PC-3 (cell line): ENCODE measurements around the gene SCARB1. TPM values are rescaled to one million over a fixed set of nuclear protein-coding genes. Genes with fewer than 3 reads are reported as not detected.

Source experiments
- ATAC-seq: fragments of 200-7000 bp; cut with Tn5 transposase; 2 replicates; pipeline ENCODE4 v1.9.1; 2020; ENCODE audit warnings: mild to moderate bottlenecking, moderate library complexity
- BruUV-seq: library from RNA; stranded (reverse); fragments of 400-500 nt; replicated peaks from 2 replicates; lab custom pipeline; 2021; lab: Mats Ljungman, UMichigan
- CTCF ChIA-PET: fragments of 300-600 bp; sonication (Branson Sonifier 250); formaldehyde crosslinking; loops from one replicate; lab custom pipeline; 2022; ENCODE audit warnings: antibody characterized with exemption; lab: Charles Lee
- POLR2A ChIA-PET: fragments of 300-600 bp; sonication (Branson Sonifier 250); formaldehyde crosslinking; loops from one replicate; lab custom pipeline; 2022; ENCODE audit warnings: antibody characterized with exemption; ENCODE audit not compliant: unreplicated experiment; lab: Charles Lee
- DNase-seq: peaks from one replicate; pipeline ENCODE4 v3.0.0-alpha.2; 2015
- H2AFZ ChIP-seq: fragments of 300-600 bp; sonication (generic); 2 replicates; pipeline ENCODE4 v1.6.0; 2016; ENCODE audit warnings: antibody characterized with exemption, low read length
- H3F3A ChIP-seq: fragments of 300-600 bp; sonication (generic); one replicate; pipeline ENCODE4 v1.6.0; 2017; ENCODE audit warnings: antibody characterized with exemption, low read length, control low read depth, mild to moderate bottlenecking; ENCODE audit not compliant: unreplicated experiment
- H3K27ac ChIP-seq: fragments of 300-600 bp; sonication (generic); 2 replicates; pipeline ENCODE4 v1.5.1; 2016; ENCODE audit warnings: mild to moderate bottlenecking, low read length
- H3K27me3 ChIP-seq: fragments of 300-600 bp; sonication (generic); 2 replicates; pipeline ENCODE4 v1.6.1; 2016; ENCODE audit warnings: low read length, mixed read lengths
- H3K36me3 ChIP-seq: fragments of 300-600 bp; sonication (generic); 2 replicates; pipeline ENCODE4 v1.6.1; 2016; ENCODE audit warnings: low read depth, mixed run types, low read length, mixed read lengths
- H3K4me1 ChIP-seq: fragments of 300-600 bp; sonication (generic); 2 replicates; pipeline ENCODE4 v1.5.1; 2016; ENCODE audit warnings: low read length; ENCODE audit not compliant: insufficient read depth
- H3K4me2 ChIP-seq: fragments of 300-600 bp; sonication (generic); 2 replicates; pipeline ENCODE4 v1.6.0; 2016; ENCODE audit warnings: low read length
- H3K4me3 ChIP-seq: fragments of 300-600 bp; sonication (generic); 2 replicates; pipeline ENCODE4 v1.5.1; 2016; ENCODE audit warnings: mild to moderate bottlenecking, low read length, mixed read lengths
- H3K79me2 ChIP-seq: fragments of 300-600 bp; sonication (generic); 2 replicates; pipeline ENCODE4 v1.6.1; 2017; ENCODE audit warnings: low read length, mixed read lengths
- H3K9ac ChIP-seq: fragments of 300-600 bp; sonication (generic); 2 replicates; pipeline ENCODE4 v1.6.0; 2016; ENCODE audit warnings: mild to moderate bottlenecking, low read length
- H3K9me2 ChIP-seq: fragments of 300-600 bp; sonication (generic); replicated peaks from 2 replicates; pipeline ENCODE4 v1.6.1; 2016; ENCODE audit warnings: mixed run types, low read length, mixed read lengths
- H3K9me3 ChIP-seq: fragments of 300-600 bp; sonication (generic); 2 replicates; pipeline ENCODE4 v1.6.1; 2016; ENCODE audit warnings: low read length, mixed read lengths
- H4K20me1 ChIP-seq: fragments of 300-600 bp; sonication (generic); 2 replicates; pipeline ENCODE4 v1.6.1; 2016; ENCODE audit warnings: low read length, mixed read lengths
- EZH2 ChIP-seq: fragments of 300-600 bp; sonication (generic); IDR thresholded peaks from one replicate; pipeline ENCODE4 v1.6.1; 2017; ENCODE audit warnings: antibody characterized with exemption, mild to moderate bottlenecking, low read length; ENCODE audit not compliant: unreplicated experiment
- EZH2phosphoT487 ChIP-seq: fragments of 300-600 bp; sonication (generic); IDR thresholded peaks from 2 replicates; pipeline ENCODE4 v1.6.1; 2018; ENCODE audit warnings: mild to moderate bottlenecking, antibody characterized with exemption, low read length, borderline replicate concordance
- intact Hi-C: fragments of 100-400 bp; cut with micrococcal nuclease; formaldehyde crosslinking; loops from 2 replicates; pipeline ENCODE4 v1.9.0; 2023
- total RNA-seq: library from RNA; depleted of rRNA; stranded (reverse); fragments of >200 nt; gene quantifications from 2 replicates; pipeline ENCODE4 v1.2.3, GENCODE V29; 2014
- TF ChIP-seq, protein P1 (sequence below): fragments of 300-600 bp; sonication (generic); conservative IDR thresholded peaks from 2 replicates; pipeline ENCODE4 v1.5.1; 2017; ENCODE audit warnings: antibody characterized with exemption, low read depth, mild to moderate bottlenecking, low read length

SCARB1 gene
- total RNA-seq, 1 experiment from 2014 or later: 79.1 TPM

DNA sequence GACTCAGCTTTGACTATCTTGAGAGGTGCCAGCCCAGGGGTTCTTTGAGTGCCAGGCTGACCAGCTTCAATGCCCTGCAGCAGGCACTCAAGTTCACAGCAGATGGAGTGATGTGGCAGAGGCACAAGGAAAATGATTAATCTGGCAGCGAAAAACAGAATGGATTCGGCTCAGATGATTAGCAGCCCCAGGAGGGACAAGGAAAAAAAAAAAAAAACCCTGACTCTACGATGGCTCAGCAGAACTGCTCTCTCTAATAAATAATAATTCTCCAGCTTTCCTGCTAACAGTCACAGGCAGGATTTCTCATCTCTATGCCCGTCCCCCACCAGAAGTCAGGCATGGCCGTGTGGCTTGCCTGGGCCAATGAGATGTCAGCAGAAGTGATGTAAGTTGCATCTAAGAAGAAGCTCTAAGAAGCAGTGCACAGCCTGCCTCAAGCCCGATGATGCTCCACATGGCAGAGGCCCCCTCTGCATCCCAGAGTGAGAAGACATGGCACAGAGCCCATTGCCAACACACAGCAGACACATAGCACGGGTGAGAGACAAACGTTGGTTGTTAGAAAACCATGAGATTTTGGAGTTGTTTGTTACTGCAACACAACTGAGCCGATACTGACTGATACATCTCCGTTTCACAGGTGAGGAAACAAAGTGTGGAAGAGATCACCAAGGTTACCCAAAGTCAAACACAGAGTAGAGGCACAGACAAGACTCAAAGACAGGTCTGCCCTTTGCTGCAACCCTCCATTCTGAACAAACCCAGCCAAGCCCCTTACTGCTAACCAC lies 111.0 kb downstream of the SCARB1 start:
- no peaks in the 10 kb centered on the region for H3K9me3 ChIP-seq
- H3K36me3 ChIP-seq: no peaks in the 10 kb centered on the region

DNA sequence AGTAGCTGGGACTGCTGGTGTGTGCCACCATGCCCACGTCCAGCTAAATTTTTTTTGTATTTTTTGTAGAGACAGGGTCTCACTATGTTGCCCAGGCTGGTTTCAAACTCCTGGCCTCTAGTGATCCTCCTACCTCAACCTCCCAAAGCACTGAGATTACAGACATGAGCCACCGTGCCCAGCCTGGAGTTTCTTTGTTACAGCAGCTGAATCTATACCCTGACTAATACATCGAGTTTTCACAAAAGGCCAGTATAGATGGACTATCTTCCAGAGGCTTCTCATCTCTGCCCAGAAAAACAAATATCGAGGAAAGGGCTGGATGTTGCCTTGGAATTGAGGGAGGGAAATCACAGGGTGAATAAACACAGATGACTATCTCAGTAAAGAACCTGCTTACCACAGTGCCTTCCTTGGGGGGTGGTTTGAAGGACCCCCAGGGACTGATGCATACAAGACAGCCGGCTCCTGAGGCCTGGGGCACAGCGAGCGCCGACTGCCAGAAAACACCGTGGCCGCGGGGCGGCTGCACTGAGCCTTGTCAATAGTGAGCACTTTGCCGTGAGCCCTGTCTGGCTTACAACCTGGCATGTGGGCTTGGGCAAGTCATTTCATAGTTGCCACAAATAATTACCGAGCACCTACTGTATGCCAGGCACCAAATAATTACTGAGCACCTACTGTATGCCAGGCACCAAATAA lies 111.9 kb downstream of the SCARB1 start:
- Histone ChIP-seq H3K4me3 (no peak overlapping the region), H3K9me3 (no peaks in the 10 kb centered on the region), H3K27ac (no peak overlapping the region), H3K36me3 (no peaks in the 10 kb centered on the region), H3K9me2 (no peaks in the 10 kb centered on the region), H2AFZ (no peak overlapping the region), H3K4me2 (no peak overlapping the region), H3K4me1 (peaks cover 27% of the 10 kb centered on the region), H3K27me3 (no peaks in the 10 kb centered on the region), H3F3A (no peaks in the 10 kb centered on the region), H4K20me1 (no peaks in the 10 kb centered on the region), H3K9ac (no peak overlapping the region), H3K79me2 (no peaks in the 10 kb centered on the region)
- ATAC-seq: no peak
- ChIA-PET CTCF (interaction anchor here (2.6 kb wide), 1 partner anchor 11 kb away, joined by 7 read pairs; no protein-coding TSS in a partner anchor), POLR2A (no interaction called here)
- intact Hi-C loops: no loop called here
- TF ChIP-seq EZH2phosphoT487 (no peak), EZH2 (no peak)
- TF ChIP-seq, protein P1, sequence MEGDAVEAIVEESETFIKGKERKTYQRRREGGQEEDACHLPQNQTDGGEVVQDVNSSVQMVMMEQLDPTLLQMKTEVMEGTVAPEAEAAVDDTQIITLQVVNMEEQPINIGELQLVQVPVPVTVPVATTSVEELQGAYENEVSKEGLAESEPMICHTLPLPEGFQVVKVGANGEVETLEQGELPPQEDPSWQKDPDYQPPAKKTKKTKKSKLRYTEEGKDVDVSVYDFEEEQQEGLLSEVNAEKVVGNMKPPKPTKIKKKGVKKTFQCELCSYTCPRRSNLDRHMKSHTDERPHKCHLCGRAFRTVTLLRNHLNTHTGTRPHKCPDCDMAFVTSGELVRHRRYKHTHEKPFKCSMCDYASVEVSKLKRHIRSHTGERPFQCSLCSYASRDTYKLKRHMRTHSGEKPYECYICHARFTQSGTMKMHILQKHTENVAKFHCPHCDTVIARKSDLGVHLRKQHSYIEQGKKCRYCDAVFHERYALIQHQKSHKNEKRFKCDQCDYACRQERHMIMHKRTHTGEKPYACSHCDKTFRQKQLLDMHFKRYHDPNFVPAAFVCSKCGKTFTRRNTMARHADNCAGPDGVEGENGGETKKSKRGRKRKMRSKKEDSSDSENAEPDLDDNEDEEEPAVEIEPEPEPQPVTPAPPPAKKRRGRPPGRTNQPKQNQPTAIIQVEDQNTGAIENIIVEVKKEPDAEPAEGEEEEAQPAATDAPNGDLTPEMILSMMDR: no peak
- BruUV-seq: no TSS peak
- no peak for DNase-seq

More for the DNA sequence above, 111.0 kb downstream of the SCARB1 start:
- ChIA-PET POLR2A (no interaction called here), CTCF (interaction anchor here (0.7 to 2.6 kb wide), 2 partner anchors 12 kb away, joined by 3 to 7 read pairs; no protein-coding TSS in a partner anchor)
- TF ChIP-seq, protein P1: no peak
- no peak for TF ChIP-seq EZH2
- TF ChIP-seq EZH2phosphoT487: no peak
- H3F3A ChIP-seq: no peaks in the 10 kb centered on the region
- H3K79me2 ChIP-seq: no peaks in the 10 kb centered on the region
- peak; percentile 42 for ATAC-seq
- no peaks in the 10 kb centered on the region for H3K27me3 ChIP-seq
- peaks cover 20% of the 10 kb centered on the region for H3K4me1 ChIP-seq
- H3K9ac ChIP-seq: no peak overlapping the region
- DNase-seq: peak; percentile 61
- H3K4me2 ChIP-seq: no peak overlapping the region
- no peaks in the 10 kb centered on the region for H4K20me1 ChIP-seq
- BruUV-seq: no TSS peak
- H3K9me2 ChIP-seq: no peaks in the 10 kb centered on the region
- H3K27ac ChIP-seq: no peak overlapping the region
- no peak overlapping the region for H2AFZ ChIP-seq
- no peak overlapping the region for H3K4me3 ChIP-seq
- intact Hi-C loops: no loop called here
